CD4-positive, alpha-beta T cell treated with Interleukin-4 for 4 hours (primary cell): ENCODE measurements around the gene CD36.

Source experiments
- DNase-seq: peaks from one replicate; pipeline ENCODE4 v3.0.0-alpha.2; 2020

The CD36 gene

GRCh38 chr7:80711531-80711930 is 73.1 kb downstream of the CD36 start:
- no peak for DNase-seq

GRCh38 chr7:80719261-80719660 is 80.8 kb downstream of the CD36 start:
- DNase-seq, result no peak

- DNase-seq, result no peak
Observed at GRCh38 chr7:80720146-80720545, 81.7 kb downstream of the CD36 start.

GRCh38 chr7:80721883-80722615 is 83.6 kb downstream of the CD36 start:
- DNase-seq, result no peak

- DNase-seq, result no peak
Observed at GRCh38 chr7:80722616-80723195, 84.3 kb downstream of the CD36 start.

- no peak for DNase-seq
Observed at GRCh38 chr7:80724249-80724871, 85.9 kb downstream of the CD36 start.

GRCh38 chr7:80725181-80725611 is 86.8 kb downstream of the CD36 start:
- DNase-seq, result no peak
